Effector CD8-positive, alpha-beta T cell (primary cell): ENCODE measurements around the gene LACTB.
A peak's percentile ranks its signal among the peaks of the same experiment; 100 is the strongest.

ENCODE experiments used
- DNase-seq: peaks from one replicate; lab custom pipeline; 2025; lab: John Stamatoyannopoulos, UW

Gene LACTB

DNA sequence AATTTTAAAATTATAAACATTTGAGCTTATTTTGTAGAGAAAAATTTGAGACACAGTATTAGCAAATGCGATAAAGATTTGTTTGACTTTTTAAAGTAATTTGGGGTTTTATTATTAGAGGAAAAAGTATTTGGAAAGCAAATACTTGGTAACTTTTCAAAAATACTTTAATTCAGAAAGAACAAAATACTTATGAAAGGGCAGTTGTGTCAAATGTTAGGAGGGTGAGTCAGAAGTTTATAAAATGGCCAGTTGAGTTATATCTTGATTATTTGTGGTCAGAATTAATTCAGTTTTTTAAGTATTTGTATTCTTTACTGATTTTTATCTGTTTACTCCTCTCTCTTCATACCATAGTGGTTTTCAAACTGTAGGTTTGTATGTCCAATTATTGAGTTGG is 12.1 kb downstream of the LACTB start:
- DNase-seq: no peak

DNA sequence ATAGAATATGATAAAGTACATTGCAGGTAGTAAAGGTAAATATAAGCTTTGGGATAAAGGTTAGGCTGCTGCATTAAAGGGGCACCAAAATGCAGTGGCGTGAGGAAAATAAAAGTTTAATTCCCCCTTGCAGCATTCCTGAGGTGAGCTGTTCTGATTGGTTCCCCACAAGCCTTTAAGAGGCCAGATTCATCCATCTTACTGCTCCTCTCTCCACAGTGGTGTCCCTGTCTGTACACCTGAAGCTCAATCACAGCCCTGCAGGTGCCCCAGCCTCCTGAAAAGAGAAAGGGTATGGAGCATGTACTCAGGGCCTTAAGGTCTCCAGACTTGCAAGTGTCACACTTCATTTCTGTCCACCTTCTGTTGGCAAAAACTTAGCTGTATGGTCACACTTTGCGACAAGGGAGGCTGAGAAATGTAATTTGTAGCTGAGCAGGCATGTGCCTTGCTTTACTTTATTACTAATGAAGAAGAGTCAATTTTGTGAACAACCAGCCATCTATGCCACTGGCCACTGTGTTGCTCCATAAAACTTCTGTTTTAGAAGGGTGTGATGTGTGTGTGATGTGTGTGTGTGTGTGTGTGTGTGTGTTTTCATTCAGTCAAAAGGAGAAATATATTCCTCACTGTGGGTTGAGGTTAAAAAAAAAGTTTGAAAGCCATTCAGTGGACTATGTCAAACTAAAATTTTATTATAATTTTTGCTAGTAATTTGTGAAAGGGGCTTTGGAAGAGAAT is 12.8 kb downstream of the LACTB start:
- DNase-seq: no peak

- no peak for DNase-seq
These were observed 13.6 kb downstream of the LACTB start for GRCh38 chr15:63135281-63135680.

DNA sequence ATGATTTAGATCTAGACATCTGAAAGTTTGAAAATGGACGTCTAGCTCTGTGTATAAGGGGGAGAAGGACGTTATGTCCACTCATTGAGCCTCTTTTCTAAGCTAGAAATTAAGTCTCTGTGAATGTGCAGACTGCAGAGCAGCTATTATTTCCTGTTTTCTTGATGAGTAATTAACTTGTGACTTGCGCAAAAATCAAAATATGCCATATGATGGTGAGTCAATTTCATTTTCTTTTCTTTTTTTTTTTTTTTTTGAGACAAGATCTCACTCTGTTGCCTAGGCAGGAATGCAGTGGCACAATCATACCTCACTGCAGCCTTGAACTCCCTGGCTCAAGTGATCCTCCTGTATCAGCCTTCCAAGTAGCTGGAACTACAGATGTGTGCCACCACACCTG is 14.1 kb downstream of the LACTB start:
- no peak for DNase-seq

GRCh38 chr15:63136742-63137141 is 15.1 kb downstream of the LACTB start:
- no peak for DNase-seq

- DNase-seq: no peak
These were observed 19.3 kb downstream of the LACTB start for GRCh38 chr15:63140936-63141335.

DNA sequence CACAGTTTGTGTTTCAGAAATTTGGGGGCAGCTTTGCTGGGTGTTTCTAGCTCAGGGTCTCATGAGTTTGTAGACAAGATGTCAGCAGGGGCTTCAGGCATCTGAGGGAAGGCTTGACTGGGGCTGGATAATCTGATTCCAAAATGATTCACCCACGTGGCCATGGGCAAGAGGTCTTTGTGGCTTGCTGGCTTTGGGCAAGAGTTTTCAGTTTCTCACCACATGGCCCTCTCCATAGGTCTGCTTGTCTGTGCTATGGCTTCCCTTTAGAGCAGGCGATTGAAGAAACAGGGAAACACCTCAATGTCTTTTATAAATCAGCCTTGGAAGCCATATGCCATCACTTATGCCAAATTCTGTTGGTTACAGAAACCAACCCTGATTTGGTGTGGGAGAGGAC is 23.8 kb downstream of the LACTB start:
- no peak for DNase-seq

DNA sequence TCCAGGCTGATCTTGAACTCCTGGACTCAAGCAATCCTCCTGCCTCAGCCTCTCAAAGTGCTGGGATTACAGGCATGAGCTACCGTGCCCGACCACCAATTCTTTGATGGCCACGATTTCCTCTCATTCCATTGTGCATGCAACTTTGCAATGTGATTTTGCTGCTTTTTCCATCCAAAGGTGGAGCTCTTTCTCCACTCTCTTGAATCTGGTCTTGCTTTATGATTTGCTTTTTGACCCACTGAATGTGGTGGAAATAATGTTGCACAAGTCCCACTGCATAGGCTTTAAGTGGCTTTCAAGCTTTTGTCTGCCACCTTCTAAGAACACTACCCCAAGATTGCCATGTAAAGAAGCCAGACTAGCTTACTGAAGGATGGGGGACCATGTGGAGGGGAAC is 25.0 kb downstream of the LACTB start:
- no peak for DNase-seq

DNA sequence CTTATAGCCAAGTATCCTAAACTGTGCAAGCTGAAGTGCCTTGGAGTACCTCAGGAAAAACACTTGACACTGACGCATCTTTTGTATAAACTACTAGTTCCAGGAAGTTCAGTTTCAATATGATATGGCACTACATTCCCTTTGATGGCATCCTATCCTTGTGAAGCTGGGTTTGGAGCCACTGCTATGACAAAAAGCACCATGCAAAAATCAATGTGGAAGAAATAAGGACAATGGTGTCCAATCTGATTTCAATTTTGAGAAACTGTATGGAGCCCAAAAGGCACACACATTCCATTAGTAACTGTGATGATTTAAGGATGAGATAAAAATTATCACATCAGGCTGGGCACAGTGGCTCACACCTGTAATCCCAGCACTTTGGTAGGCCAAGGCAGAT is 30.0 kb downstream of the LACTB start:
- no peak for DNase-seq

GRCh38 chr15:63155486-63155885 is 33.8 kb downstream of the LACTB start:
- DNase-seq: no peak

- DNase-seq: no peak
These were observed 34.5 kb downstream of the LACTB start for GRCh38 chr15:63156086-63156710.

GRCh38 chr15:63156755-63157117 is 35.1 kb downstream of the LACTB start:
- DNase-seq: no peak

- DNase-seq: peak; percentile 69
These were observed 35.6 kb downstream of the LACTB start, which contains the start of gene RPS27L for GRCh38 chr15:63157118-63157843. RPS27L (minus strand) TSS chr15:63157477; CDS start chr15:63157405, 72 bp downstream.

DNA sequence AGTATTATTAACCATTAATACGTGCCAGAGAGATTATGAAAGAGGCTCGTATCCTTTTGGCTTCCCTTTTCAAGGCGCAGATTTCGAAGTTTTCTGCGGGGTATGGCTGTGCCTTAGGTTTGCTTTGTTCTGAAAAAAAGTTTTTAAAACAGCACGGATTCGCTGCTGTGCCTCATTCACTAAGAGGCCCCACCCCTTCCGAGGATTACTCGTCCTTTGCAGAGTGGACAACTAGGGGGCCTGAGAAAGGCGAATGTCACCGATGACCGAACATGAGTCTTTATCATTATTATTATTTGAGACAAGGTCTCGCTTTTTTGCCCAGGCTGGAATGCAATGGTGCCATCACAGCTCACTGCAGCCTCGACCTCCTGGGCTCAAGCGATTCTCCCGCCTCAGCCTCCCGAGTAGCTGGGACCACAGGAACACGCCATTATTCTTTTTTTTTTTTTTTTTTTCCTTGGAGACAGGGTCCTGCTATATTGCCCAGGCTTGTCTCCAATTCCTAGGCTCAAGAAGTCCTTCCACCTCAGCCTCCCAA is 36.3 kb downstream of the LACTB start:
- DNase-seq: no peak

GRCh38 chr15:63160638-63161037 is 39.0 kb downstream of the LACTB start:
- DNase-seq: no peak

- no peak for DNase-seq
These were observed 41.6 kb downstream of the LACTB start for GRCh38 chr15:63163217-63163616.

DNA sequence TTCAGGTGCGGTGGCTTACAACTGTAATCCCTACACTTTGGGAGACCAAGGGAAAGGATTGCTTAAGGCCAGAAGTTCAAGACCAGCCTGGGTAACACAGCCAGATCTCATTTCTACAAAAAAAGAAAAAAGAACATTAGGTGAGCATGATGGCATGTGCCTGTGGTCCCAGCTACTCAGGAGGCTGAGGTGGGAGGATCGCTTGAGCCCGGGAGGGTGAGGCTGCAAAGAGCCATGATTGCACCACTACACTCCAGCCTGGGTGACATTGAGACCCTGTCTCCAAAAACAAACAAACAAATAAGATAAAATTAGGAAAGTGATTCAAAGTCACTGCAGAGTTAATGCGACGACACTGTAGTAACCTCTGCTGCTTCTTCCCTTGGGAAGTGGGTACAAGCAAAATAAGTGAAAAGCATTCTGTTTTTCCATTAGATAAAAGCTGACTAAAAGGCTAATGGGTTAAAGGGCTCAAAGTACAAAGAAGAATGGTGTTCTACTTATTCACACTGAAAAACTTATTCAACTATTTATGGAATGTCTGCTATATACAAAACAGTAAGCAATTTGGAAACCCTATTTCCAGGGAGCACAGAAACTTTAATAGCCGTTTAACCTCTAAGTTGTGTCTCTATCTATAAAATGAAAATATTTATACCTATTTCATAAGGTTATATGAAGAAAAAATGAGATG is 43.7 kb downstream of the LACTB start:
- no peak for DNase-seq

DNA sequence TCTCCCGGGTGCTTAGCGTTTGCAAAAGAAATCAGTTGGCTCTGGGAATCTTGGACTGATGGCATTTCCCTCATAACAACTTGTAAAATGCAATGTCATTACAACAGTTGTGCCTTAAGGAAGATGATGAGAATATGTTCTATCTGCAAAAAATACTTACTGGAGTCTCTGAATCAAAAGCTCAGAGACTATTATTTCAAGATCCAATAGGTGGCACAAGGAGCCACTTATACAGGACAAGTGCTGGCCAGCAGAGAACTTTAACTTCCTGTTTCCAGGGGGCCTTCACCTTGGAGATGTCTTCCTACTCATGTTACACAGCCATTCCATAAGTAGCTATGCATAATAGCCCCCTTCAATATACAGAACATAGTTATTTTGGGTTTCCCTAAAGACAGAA is 44.6 kb downstream of the LACTB start:
- DNase-seq: no peak

GRCh38 chr15:63169788-63170187 is 48.1 kb downstream of the LACTB start:
- DNase-seq: no peak

GRCh38 chr15:63172376-63172775 is 50.7 kb downstream of the LACTB start:
- no peak for DNase-seq

DNA sequence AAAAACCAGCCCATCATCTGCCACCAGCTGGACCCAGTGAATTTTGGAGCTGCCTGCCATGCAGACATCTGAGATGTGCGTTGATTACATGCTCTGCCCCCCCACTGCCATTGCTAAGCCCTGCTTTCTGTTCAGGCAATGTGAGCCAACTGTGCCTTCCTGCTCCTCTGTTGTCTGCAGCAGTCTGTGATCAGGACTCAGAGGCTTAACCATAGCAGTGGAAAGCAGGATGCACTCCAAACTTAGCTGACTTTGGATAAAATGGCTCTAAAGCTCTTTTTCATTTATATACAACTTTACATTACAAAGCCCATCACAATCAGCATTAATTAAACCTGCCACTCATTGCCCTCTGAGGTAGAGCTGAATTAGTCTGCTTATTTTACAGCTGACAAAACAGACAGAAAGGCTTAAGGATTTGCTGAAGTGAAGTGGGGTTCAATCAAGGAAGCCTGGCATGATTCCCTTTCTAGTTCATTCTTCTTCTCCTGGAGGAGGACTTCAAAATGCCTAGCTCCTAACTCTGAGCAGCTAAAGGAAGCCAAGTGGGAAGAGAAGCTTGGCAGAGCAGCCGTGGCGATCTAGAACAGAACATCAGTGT is 51.3 kb downstream of the LACTB start:
- DNase-seq: no peak

DNA sequence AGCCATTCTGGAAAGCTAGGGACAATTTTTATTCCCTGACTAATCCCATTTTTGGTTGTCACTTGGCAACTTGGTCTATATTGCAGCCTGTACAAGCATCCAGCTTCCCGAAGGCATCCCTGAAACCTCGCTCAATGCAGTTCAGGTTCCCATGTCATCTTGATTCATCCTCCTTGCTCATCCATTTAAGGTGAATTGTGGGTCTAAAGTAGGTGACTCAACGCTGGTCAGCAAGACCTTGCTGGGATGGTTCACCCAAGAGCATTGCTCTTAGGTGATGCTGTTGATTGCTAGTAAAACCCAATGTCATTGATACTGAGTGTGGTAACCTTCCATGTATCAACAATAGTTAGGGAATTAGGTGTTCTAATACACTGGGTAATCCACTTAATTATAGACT is 54.6 kb downstream of the LACTB start:
- DNase-seq: no peak
